Natural killer cell (primary cell): ENCODE results near the gene APOBEC3A. TPM values are rescaled to one million over a fixed set of nuclear protein-coding genes. Genes with fewer than 3 reads are reported as not detected.

Experiments
- ATAC-seq, 3 donors: fragments of 150-1000 bp in 2 of 3; fragments of 200-7000 bp in 1 of 3; cut with Tn5 transposase; 1 replicate in 1 of 3; 2 replicates in 2 of 3; pipeline ENCODE4 v1.10.0; 2021; ENCODE audit warnings: mild to moderate bottlenecking in 2 of 3, moderate library complexity in 2 of 3
- DNase-seq, 2 donors: peaks; one replicate each; pipeline versions ENCODE4 v3.0.0 to v3.0.0-alpha.2; 2013 to 2021; ENCODE audit warnings: mixed read lengths in 1 of 2
- H3K27ac ChIP-seq: one replicate; pipeline ENCODE4 v1.5.1; 2013; ENCODE audit warnings: mild to moderate bottlenecking, low read length
- H3K27me3 ChIP-seq: one replicate; pipeline ENCODE4 v1.6.1; 2013; ENCODE audit warnings: low read length; ENCODE audit not compliant: control insufficient read depth, insufficient read depth
- H3K36me3 ChIP-seq: one replicate; pipeline ENCODE4 v1.6.1; 2013; ENCODE audit warnings: low read length; ENCODE audit not compliant: control insufficient read depth, insufficient read depth
- H3K4me1 ChIP-seq: one replicate; pipeline ENCODE4 v1.6.1; 2013; ENCODE audit warnings: low read length; ENCODE audit not compliant: control insufficient read depth, insufficient read depth
- H3K4me3 ChIP-seq: one replicate; pipeline ENCODE4 v1.5.1; 2013; ENCODE audit warnings: low read length
- H3K9me3 ChIP-seq: one replicate; pipeline ENCODE4 v1.6.1; 2013; ENCODE audit warnings: low read length; ENCODE audit not compliant: control insufficient read depth, insufficient read depth
- H3K27ac Mint-ChIP-seq, 2 donors: one replicate each; pipeline ENCODE4 v1.8.0; 2022; ENCODE audit warnings: mild to moderate bottlenecking in 2 of 2, mixed read lengths in 2 of 2, moderate library complexity in 1 of 2
- H3K27me3 Mint-ChIP-seq, 2 donors: one replicate each; pipeline ENCODE4 v1.8.0; 2022; ENCODE audit warnings: low read depth in 2 of 2, mixed read lengths in 2 of 2
- H3K36me3 Mint-ChIP-seq: one replicate; pipeline ENCODE4 v1.8.0; 2022; ENCODE audit warnings: mixed read lengths
- H3K4me1 Mint-ChIP-seq, 2 donors: one replicate each; pipeline ENCODE4 v1.8.0; 2022; ENCODE audit warnings: mixed read lengths in 2 of 2
- H3K4me3 Mint-ChIP-seq: one replicate; pipeline ENCODE4 v1.8.0; 2022; ENCODE audit warnings: mild to moderate bottlenecking, moderate library complexity, mixed read lengths
- H3K9me3 Mint-ChIP-seq, 2 donors: one replicate each; pipeline ENCODE4 v1.8.0; 2022; ENCODE audit warnings: mixed read lengths in 2 of 2
- CTCF ChIP-seq: fragments of 200-600 bp; IDR thresholded peaks from one replicate; pipeline ENCODE4 v1.8.0; 2022; ENCODE audit warnings: antibody characterized with exemption
- WGBS: methylation state at CpG from one replicate; pipeline ENCODE4 v1.1.7; 2013; ENCODE audit warnings: missing lambda C conversion rate; ENCODE audit not compliant: insufficient coverage; 5-methylcytosine and 5-hydroxymethylcytosine counted together
- intact Hi-C: fragments of 100-400 bp; cut with micrococcal nuclease; formaldehyde crosslinking; loops from one replicate; pipeline ENCODE4 v1.14.2; 2022
- total RNA-seq, 4 donors: library from RNA; stranded (reverse); fragments of 120-200 nt in 1 of 4; gene quantifications; one replicate each; pipeline versions ENCODE4 v1.2.3 to v1.2.4, GENCODE V29; 2013 to 2022

The APOBEC3A gene
- total RNA-seq, 3 donors from 2014 or later (not counting 1 experiment from before 2014, with no cell fraction given): 0.66 to 48.1 (median 4.3) TPM

GRCh38 chr22:38927033-38927781, 30.2 kb upstream of the APOBEC3A start:
- peak; percentile 69 to 88 (median 78) for ATAC-seq
- Mint-ChIP-seq H3K4me1 (peaks cover 6 to 7% of the 10 kb centered on the region in 2 donors), H3K27me3 (peaks cover 27 to 37% of the 10 kb centered on the region in 2 donors), H3K9me3 (no peaks in the 10 kb centered on the region), H3K27ac (no peak overlapping the region), H3K36me3 (no peaks in the 10 kb centered on the region), H3K4me3 (peak overlapping the region; percentile 37)
- 14% methylated on average over 37 of the region's 39 CpGs for WGBS
- Histone ChIP-seq H3K4me3 (no peak overlapping the region), H3K9me3 (no peaks in the 10 kb centered on the region), H3K27ac (no peak overlapping the region), H3K4me1 (peaks cover 9% of the 10 kb centered on the region), H3K36me3 (no peaks in the 10 kb centered on the region), H3K27me3 (peaks cover 16% of the 10 kb centered on the region)
- peak; percentile 42 for TF ChIP-seq CTCF
- peak; percentile 27 to 61 for DNase-seq
- intact Hi-C loops: no loop called here

- Histone ChIP-seq H3K4me3 (no peak overlapping the region), H3K27me3 (peaks cover 12% of the 10 kb centered on the region), H3K36me3 (no peaks in the 10 kb centered on the region), H3K27ac (no peak overlapping the region), H3K9me3 (no peaks in the 10 kb centered on the region), H3K4me1 (peaks cover 9% of the 10 kb centered on the region)
- Mint-ChIP-seq H3K27me3 (peaks cover 24 to 33% of the 10 kb centered on the region in 2 donors), H3K4me1 (peaks cover 6 to 7% of the 10 kb centered on the region in 2 donors), H3K27ac (no peak overlapping the region), H3K36me3 (no peaks in the 10 kb centered on the region), H3K9me3 (no peaks in the 10 kb centered on the region), H3K4me3 (no peak overlapping the region)
- TF ChIP-seq CTCF: no peak
- 90% methylated on average over 2 of the region's 3 CpGs for WGBS
- intact Hi-C loops: no loop called here
- DNase-seq (no peak), ATAC-seq (no peak)
These were observed 26.9 kb upstream of the APOBEC3A start for GRCh38 chr22:38930512-38930911.

DNA sequence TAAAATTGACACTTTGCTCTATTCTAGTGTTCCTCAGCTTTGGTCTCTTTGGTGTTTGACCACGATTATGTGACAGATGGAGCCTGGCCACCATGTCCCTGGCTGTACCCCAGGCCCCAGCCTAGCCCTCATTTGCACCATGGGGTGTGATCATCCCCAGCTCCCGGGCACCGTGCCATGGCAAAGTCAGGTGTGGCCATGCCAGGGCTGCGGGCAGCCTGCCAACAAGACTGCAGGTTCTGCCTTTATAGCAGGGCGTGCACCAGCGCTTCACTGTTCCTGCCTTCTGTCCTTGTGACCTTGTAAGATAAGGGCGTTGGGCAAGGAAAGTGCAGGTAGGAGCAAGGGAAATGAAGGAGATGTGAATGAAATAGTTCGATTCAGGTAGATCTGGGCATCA, 22.4 kb upstream of the APOBEC3A start:
- 86% methylated on average over 8 of the region's 8 CpGs for WGBS
- TF ChIP-seq CTCF: no peak
- Histone ChIP-seq H3K27ac (no peak overlapping the region), H3K27me3 (peaks cover 3% of the 10 kb centered on the region), H3K4me3 (no peak overlapping the region), H3K36me3 (no peaks in the 10 kb centered on the region), H3K4me1 (no peaks in the 10 kb centered on the region), H3K9me3 (no peaks in the 10 kb centered on the region)
- intact Hi-C loops: no loop called here
- no peak for ATAC-seq
- Mint-ChIP-seq H3K4me1 (no peaks in the 10 kb centered on the region), H3K36me3 (no peaks in the 10 kb centered on the region), H3K9me3 (no peaks in the 10 kb centered on the region), H3K4me3 (no peak overlapping the region), H3K27ac (no peak overlapping the region), H3K27me3 (peaks cover 31 to 56% of the 10 kb centered on the region in 2 donors)
- no peak for DNase-seq

GRCh38 chr22:38935616-38936015, 21.8 kb upstream of the APOBEC3A start:
- Mint-ChIP-seq H3K27me3 (peaks cover 31 to 58% of the 10 kb centered on the region in 2 donors), H3K36me3 (no peaks in the 10 kb centered on the region), H3K9me3 (no peaks in the 10 kb centered on the region), H3K4me3 (no peak overlapping the region), H3K27ac (no peak overlapping the region), H3K4me1 (no peaks in the 10 kb centered on the region)
- DNase-seq (no peak), ATAC-seq (no peak)
- intact Hi-C loops: no loop called here
- H3K4me3 ChIP-seq: no peak overlapping the region
- no peaks in the 10 kb centered on the region for H3K36me3 ChIP-seq
- H3K27ac ChIP-seq: no peak overlapping the region
- H3K4me1 ChIP-seq: peaks cover under 1% of the 10 kb centered on the region
- H3K9me3 ChIP-seq: no peaks in the 10 kb centered on the region
- no peak for TF ChIP-seq CTCF
- H3K27me3 ChIP-seq: peaks cover 3% of the 10 kb centered on the region
- WGBS: 95% methylated on average over 10 of the region's 13 CpGs
